ENCODE measurements around the gene OPN5.

The OPN5 gene

GRCh38 chr6:47822856-47823554, 41.2 kb downstream of the OPN5 start:
- Histone ChIP-seq H3K36me3 (no peaks in the 10 kb centered on the region), H3K4me3 (ENCODE audit: low read depth in 1 of 2, low read length in 1 of 2) (no peak overlapping the region), H3K4me1 (ENCODE audit: control insufficient read depth in 1 of 2, insufficient read depth in 1 of 2, low read depth in 1 of 2, low read length in 1 of 2) (no peaks in the 10 kb centered on the region), H3K27me3 (no peaks in the 10 kb centered on the region), H3K9me3 (no peaks in the 10 kb centered on the region), H3K27ac (no peak overlapping the region)
- no peak for TF ChIP-seq CTCF (IDR thresholded peaks at IDR 0.05)

DNA sequence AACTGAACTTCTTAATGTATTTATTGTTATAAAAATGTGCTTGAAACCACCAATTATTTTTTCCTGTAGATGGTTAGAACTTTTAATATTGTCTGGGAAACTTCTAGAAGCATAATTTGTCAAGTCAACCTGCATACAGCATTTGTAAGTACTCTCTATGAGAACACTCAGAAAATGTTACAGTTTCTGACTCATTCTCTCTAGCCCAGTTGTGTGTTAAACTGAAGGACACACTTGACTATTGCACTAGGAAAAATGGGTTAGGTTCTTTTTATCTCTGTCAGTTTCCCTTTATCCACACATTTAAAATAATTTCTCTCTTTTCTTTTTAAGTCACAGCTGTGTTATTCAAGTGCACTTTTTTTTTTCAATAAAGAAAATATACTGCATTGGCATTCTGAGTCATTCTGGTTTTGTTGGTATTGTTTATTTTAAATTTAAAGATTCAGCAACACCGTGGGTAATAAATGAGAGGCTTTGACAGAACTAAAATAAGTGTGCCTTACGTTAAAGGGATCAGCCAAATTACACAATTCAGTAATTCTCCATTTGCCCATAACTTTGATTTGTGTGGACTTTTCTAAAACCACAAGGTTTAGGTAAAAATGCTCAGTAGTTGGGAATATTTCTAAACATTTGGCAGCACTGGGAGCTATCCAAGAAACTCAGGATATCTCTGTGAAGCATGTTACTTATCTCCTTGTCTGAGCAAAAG, 50.7 kb downstream of the OPN5 start:
- Histone ChIP-seq H3K36me3 (no peaks in the 10 kb centered on the region), H3K27ac (no peak overlapping the region), H3K4me3 (ENCODE audit: low read depth in 1 of 2, low read length in 1 of 2) (no peak overlapping the region), H3K9me3 (no peaks in the 10 kb centered on the region), H3K4me1 (ENCODE audit: control insufficient read depth in 1 of 2, insufficient read depth in 1 of 2, low read depth in 1 of 2, low read length in 1 of 2) (no peaks in the 10 kb centered on the region), H3K27me3 (no peaks in the 10 kb centered on the region)
- no peak for TF ChIP-seq CTCF (IDR thresholded peaks at IDR 0.05)

- no peak overlapping the region for H3K4me3 ChIP-seq (ENCODE audit: low read depth in 1 of 2, low read length in 1 of 2)
- no peaks in the 10 kb centered on the region for H3K27me3 ChIP-seq
- no peaks in the 10 kb centered on the region for H3K9me3 ChIP-seq
- TF ChIP-seq CTCF (IDR thresholded peaks at IDR 0.05), result no peak
- no peak overlapping the region for H3K27ac ChIP-seq
- no peaks in the 10 kb centered on the region for H3K4me1 ChIP-seq (ENCODE audit: control insufficient read depth in 1 of 2, insufficient read depth in 1 of 2, low read depth in 1 of 2, low read length in 1 of 2)
- no peaks in the 10 kb centered on the region for H3K36me3 ChIP-seq
These were observed 52.4 kb downstream of the OPN5 start for GRCh38 chr6:47834196-47834595.

- no peak overlapping the region for H3K27ac ChIP-seq
- no peak for TF ChIP-seq CTCF (IDR thresholded peaks at IDR 0.05)
- H3K27me3 ChIP-seq, result no peaks in the 10 kb centered on the region
- no peaks in the 10 kb centered on the region for H3K36me3 ChIP-seq
- H3K4me3 ChIP-seq (ENCODE audit: low read depth in 1 of 2, low read length in 1 of 2), result no peak overlapping the region
- H3K9me3 ChIP-seq, result no peaks in the 10 kb centered on the region
- H3K4me1 ChIP-seq (ENCODE audit: control insufficient read depth in 1 of 2, insufficient read depth in 1 of 2, low read depth in 1 of 2, low read length in 1 of 2), result no peaks in the 10 kb centered on the region
These were observed 54.2 kb downstream of the OPN5 start for GRCh38 chr6:47836046-47836445.

DNA sequence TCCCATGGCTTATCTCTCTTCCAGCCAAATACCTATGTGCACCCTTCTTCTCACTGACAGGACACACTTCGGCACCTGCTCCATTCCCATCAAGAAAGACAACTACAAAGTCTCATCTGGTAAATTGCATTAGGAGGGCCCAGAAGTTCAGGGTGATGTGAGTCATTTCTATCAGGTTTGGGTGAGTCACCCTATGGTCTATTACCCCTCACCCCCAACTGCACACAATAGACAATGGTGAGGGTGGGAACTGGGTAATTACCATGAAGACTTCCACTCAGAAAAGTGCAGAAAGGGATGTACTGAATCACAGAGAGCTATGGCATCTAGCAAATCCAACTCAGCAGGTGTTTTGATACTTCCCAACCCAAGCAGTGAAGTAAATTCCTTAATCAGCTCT, 54.8 kb downstream of the OPN5 start:
- Histone ChIP-seq H3K4me3 (ENCODE audit: low read depth in 1 of 2, low read length in 1 of 2) (no peak overlapping the region), H3K27ac (no peak overlapping the region), H3K36me3 (no peaks in the 10 kb centered on the region), H3K27me3 (no peaks in the 10 kb centered on the region), H3K9me3 (no peaks in the 10 kb centered on the region), H3K4me1 (ENCODE audit: control insufficient read depth in 1 of 2, insufficient read depth in 1 of 2, low read depth in 1 of 2, low read length in 1 of 2) (no peaks in the 10 kb centered on the region)
- no peak for TF ChIP-seq CTCF (IDR thresholded peaks at IDR 0.05)

Data from neutrophil (primary cell).